Calu3 (cell line): Measurements from ENCODE around the gene USP3. TPM values are rescaled to one million over a fixed set of nuclear protein-coding genes. Genes with fewer than 3 reads are reported as not detected.

Experiments used
- BruUV-seq: library from RNA; stranded (reverse); fragments of 400-500 nt; replicated peaks from 2 replicates; lab custom pipeline; 2021; lab: Mats Ljungman, UMichigan
- CTCF ChIA-PET: fragments of 300-600 bp; sonication (Branson Sonifier 250); formaldehyde crosslinking; loops from one replicate; lab custom pipeline; 2022; ENCODE audit warnings: antibody characterized with exemption; lab: Charles Lee
- DNase-seq: peaks from one replicate; pipeline ENCODE4 v3.0.0; 2022
- H3K27ac Mint-ChIP-seq: one replicate; pipeline ENCODE4 v1.8.0; 2022; ENCODE audit warnings: mixed read lengths; ENCODE audit not compliant: unreplicated experiment
- H3K27me3 Mint-ChIP-seq: one replicate; pipeline ENCODE4 v1.8.0; 2022; ENCODE audit warnings: mixed read lengths; ENCODE audit not compliant: unreplicated experiment
- H3K36me3 Mint-ChIP-seq: one replicate; pipeline ENCODE4 v1.8.0; 2022; ENCODE audit warnings: mild to moderate bottlenecking, moderate library complexity, mixed read lengths; ENCODE audit not compliant: insufficient read depth, unreplicated experiment
- H3K4me1 Mint-ChIP-seq: one replicate; pipeline ENCODE4 v1.8.0; 2022; ENCODE audit warnings: mild to moderate bottlenecking, low read depth, mixed read lengths; ENCODE audit not compliant: unreplicated experiment
- H3K4me3 Mint-ChIP-seq: one replicate; pipeline ENCODE4 v1.8.0; 2022; ENCODE audit warnings: mild to moderate bottlenecking, low read depth, moderate library complexity, mixed read lengths; ENCODE audit not compliant: unreplicated experiment
- H3K9me3 Mint-ChIP-seq: one replicate; pipeline ENCODE4 v1.8.0; 2022; ENCODE audit warnings: low read depth, mixed read lengths; ENCODE audit not compliant: unreplicated experiment
- CTCF ChIP-seq: fragments of 200-600 bp; IDR thresholded peaks from one replicate; pipeline ENCODE4 v1.8.0; 2022; ENCODE audit warnings: antibody characterized with exemption; ENCODE audit not compliant: unreplicated experiment
- intact Hi-C: fragments of 100-400 bp; cut with micrococcal nuclease; formaldehyde crosslinking; loops from one replicate; pipeline ENCODE4 v1.10.0; 2022; ENCODE audit not compliant: unreplicated experiment
- total RNA-seq: library from RNA; stranded (reverse); gene quantifications from 2 replicates; pipeline ENCODE4 v1.2.3, GENCODE V29; 2022

The USP3 gene
- total RNA-seq, 1 experiment from 2014 or later = 80.8 TPM

GRCh38 chr15:63495343-63495742, 9.1 kb upstream of the USP3 start:
- H3K36me3 Mint-ChIP-seq = peaks cover 4% of the 10 kb centered on the region
- no peak for TF ChIP-seq CTCF

GRCh38 chr15:63495780-63496488, 8.5 kb upstream of the USP3 start:
- DNase-seq = no peak
- no peak for TF ChIP-seq CTCF
- no peaks in the 10 kb centered on the region for H3K9me3 Mint-ChIP-seq
- peaks cover 13% of the 10 kb centered on the region for H3K4me1 Mint-ChIP-seq
- intact Hi-C loops = no loop called here
- peaks cover 7% of the 10 kb centered on the region for H3K36me3 Mint-ChIP-seq
- no peak overlapping the region for H3K4me3 Mint-ChIP-seq
- no peak overlapping the region for H3K27ac Mint-ChIP-seq
- CTCF ChIA-PET = interaction anchor here (1.4 to 1.8 kb wide), 3 partner anchors 10 to 33 kb away, joined by 4 to 6 read pairs (median 5); no protein-coding TSS in a partner anchor
- H3K27me3 Mint-ChIP-seq = no peaks in the 10 kb centered on the region
- no TSS peak for BruUV-seq

More at GRCh38 chr15:63495343-63495742, 9.1 kb upstream of the USP3 start:
- DNase-seq = no peak
- BruUV-seq = no TSS peak
- Mint-ChIP-seq H3K9me3 (no peaks in the 10 kb centered on the region), H3K27me3 (no peaks in the 10 kb centered on the region), H3K27ac (no peak overlapping the region), H3K4me1 (peaks cover 8% of the 10 kb centered on the region), H3K4me3 (no peak overlapping the region)
- intact Hi-C loops = no loop called here
- CTCF ChIA-PET = interaction anchor here (1.4 kb wide), 2 partner anchors 10 to 29 kb away, joined by 4 to 6 read pairs; no protein-coding TSS in a partner anchor

GRCh38 chr15:63497642-63498467, 6.5 kb upstream of the USP3 start:
- BruUV-seq = no TSS peak
- no peaks in the 10 kb centered on the region for H3K9me3 Mint-ChIP-seq
- DNase-seq = no peak

More at GRCh38 chr15:63497642-63498467, 6.5 kb upstream of the USP3 start:
- Mint-ChIP-seq H3K4me3 (no peak overlapping the region), H3K4me1 (peaks cover 33% of the 10 kb centered on the region), H3K27ac (no peak overlapping the region), H3K36me3 (peaks cover 17% of the 10 kb centered on the region), H3K27me3 (no peaks in the 10 kb centered on the region)
- intact Hi-C loops = no loop called here
- CTCF ChIA-PET = interaction anchor here (1.0 to 1.8 kb wide), 3 partner anchors 10 to 35 kb away, joined by 3 to 5 read pairs (median 4); no protein-coding TSS in a partner anchor
- no peak for TF ChIP-seq CTCF
